SH-SY5Y (cell line): ENCODE measurements around the gene C1QTNF8.

Experiments used
- GATA2 ChIP-seq: IDR thresholded peaks from 2 replicates; pipeline ENCODE4 v1.6.1; 2011; ENCODE audit warnings: mild to moderate bottlenecking, low read depth, low read length
- GATA3 ChIP-seq: IDR thresholded peaks from 2 replicates; pipeline ENCODE4 v1.6.1; 2011; ENCODE audit warnings: low read depth, mild to moderate bottlenecking, low read length, moderate library complexity

DNA sequence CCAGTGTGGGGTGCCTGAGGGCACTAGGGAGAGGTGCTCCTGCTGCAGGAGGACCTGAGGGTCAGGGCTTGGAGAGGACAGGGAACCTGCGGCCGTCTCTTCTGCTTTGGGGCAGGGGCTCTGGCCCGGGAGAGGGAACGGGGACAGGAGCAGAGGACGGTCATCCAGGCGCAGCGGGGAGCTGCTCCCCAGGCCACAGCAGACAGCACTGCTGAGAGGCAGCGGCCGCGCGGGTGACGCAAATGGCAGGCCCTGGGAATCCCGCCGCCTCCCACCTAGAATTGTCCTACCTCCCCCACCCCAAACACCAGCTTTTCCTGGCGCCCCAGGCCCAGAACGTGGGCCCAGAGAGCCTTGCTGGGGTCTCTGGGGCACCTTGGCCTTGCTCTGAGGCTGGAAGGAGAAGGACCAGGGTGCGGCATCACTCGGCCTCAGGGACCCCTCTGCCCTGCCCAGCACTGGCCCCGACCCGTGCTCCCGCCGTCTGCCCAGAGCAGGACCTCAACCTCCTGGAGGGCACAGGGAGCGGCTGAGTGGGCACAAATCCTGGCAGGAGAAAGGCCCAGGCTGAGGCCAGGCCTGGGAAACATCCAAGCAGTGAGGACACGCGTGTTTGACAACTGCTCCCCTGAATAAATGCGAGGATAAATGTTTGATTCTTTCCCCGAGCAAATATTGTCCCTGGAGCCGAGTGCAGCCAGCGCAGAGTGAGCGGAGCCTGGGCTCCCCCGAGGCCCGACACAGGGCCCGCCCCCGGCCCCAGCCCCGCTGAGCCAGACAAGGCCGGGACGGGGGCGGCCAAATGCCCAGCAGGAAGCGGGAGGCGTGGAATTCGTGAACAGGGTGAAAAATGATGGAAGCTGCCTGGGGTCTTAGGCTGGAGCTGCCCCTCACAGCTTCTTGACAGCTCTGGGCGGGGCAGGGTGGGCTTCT, 15.0 kb downstream of the C1QTNF8 start:
- TF ChIP-seq GATA2 (no peak), GATA3 (no peak)
